WERI-Rb-1 (cell line): ENCODE data around the gene ADAD2.
"Not testable (repeated sequence)": the region's sequence is repeated elsewhere in the genome, so short reads cannot be mapped to it uniquely, and the experiment has no call there.

Source experiments
- DNase-seq: peaks from one replicate; pipeline ENCODE4 v3.0.0-alpha.2; 2020
- H3K27ac ChIP-seq: fragments of 250-450 bp; sonication (Bioruptor Pico); 2 replicates; pipeline ENCODE4 v1.5.1; 2020; ENCODE audit warnings: mild to moderate bottlenecking, moderate library complexity
- H3K27me3 ChIP-seq: fragments of 250-450 bp; sonication (Bioruptor Pico); 2 replicates; pipeline ENCODE4 v1.5.1; 2021; ENCODE audit warnings: mild to moderate bottlenecking, low read depth, moderate library complexity; ENCODE audit not compliant: insufficient read depth, severe bottlenecking
- H3K36me3 ChIP-seq: fragments of 250-450 bp; sonication (Bioruptor Pico); 2 replicates; pipeline ENCODE4 v1.5.1; 2020; ENCODE audit warnings: mild to moderate bottlenecking, moderate library complexity
- H3K4me3 ChIP-seq: 2 replicates; pipeline ENCODE4 v1.5.1; 2011; ENCODE audit warnings: low read depth, mild to moderate bottlenecking, control low read depth, low read length
- H3K9me3 ChIP-seq: fragments of 250-450 bp; sonication (Bioruptor Pico); 2 replicates; pipeline ENCODE4 v1.5.1; 2021; ENCODE audit warnings: mild to moderate bottlenecking, moderate library complexity; ENCODE audit not compliant: severe bottlenecking
- TF ChIP-seq, protein P1 (sequence below): IDR thresholded peaks from 2 replicates; pipeline ENCODE4 v1.5.1; 2011; ENCODE audit warnings: low read depth, mild to moderate bottlenecking, control low read depth, inconsistent platforms, low read length

The ADAD2 gene

DNA sequence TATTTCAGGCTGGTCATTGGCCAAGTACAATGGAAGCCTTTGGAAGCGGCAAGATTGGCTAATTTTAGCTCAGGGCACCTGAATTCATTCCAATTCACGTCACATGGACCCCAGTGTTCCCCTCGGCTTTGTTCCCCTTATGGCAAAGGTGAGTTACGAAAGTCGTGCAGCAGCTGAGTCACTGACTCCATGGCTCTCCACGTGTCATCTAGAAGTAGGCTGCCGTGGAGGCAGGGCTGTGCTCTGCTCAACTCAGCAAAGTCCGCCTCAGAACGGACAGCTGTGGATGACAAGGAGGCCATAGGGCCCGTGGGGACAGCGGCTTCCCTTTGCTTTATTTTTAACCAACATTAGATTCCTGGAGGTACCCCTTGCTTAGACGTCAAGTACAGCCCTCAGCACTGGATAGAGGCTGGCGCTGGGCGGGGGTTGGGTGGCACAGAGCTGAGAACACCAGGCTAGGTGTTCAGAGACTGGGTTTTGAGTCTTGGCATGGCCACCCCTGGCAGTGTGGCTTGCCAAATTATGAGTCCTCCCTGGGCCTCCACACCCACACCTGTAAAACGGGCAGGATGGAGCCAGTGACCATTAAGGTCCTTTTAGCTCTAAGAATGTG is 23.6 kb downstream of the ADAD2 start:
- no peak overlapping the region for H3K27ac ChIP-seq
- DNase-seq, result no peak
- H3K4me3 ChIP-seq, result no peak overlapping the region
- TF ChIP-seq, protein P1, sequence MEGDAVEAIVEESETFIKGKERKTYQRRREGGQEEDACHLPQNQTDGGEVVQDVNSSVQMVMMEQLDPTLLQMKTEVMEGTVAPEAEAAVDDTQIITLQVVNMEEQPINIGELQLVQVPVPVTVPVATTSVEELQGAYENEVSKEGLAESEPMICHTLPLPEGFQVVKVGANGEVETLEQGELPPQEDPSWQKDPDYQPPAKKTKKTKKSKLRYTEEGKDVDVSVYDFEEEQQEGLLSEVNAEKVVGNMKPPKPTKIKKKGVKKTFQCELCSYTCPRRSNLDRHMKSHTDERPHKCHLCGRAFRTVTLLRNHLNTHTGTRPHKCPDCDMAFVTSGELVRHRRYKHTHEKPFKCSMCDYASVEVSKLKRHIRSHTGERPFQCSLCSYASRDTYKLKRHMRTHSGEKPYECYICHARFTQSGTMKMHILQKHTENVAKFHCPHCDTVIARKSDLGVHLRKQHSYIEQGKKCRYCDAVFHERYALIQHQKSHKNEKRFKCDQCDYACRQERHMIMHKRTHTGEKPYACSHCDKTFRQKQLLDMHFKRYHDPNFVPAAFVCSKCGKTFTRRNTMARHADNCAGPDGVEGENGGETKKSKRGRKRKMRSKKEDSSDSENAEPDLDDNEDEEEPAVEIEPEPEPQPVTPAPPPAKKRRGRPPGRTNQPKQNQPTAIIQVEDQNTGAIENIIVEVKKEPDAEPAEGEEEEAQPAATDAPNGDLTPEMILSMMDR, result no peak
- H3K36me3 ChIP-seq, result no peaks in the 10 kb centered on the region
- no peaks in the 10 kb centered on the region for H3K27me3 ChIP-seq
- no peaks in the 10 kb centered on the region for H3K9me3 ChIP-seq

DNA sequence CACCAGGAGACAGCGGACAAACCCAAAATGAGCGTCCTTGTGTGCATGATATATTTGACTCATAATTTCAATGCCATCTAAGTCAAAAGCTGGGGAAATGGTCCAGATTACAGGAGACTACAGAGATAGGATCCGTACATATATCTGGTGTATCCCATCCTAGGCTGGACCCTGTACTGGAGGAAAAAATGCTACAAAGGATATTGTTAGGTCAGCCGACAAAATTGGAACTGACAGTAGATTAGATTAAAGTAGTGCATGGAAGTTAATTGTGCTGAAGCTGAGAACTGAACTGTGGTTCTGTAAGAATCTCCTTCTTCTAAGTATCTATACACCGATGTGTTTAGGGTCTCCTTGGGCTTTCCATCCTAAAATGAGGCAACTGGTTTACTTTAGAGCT is 24.6 kb downstream of the ADAD2 start:
- no peaks in the 10 kb centered on the region for H3K36me3 ChIP-seq
- DNase-seq, result no peak
- TF ChIP-seq, protein P1, result no peak
- H3K27ac ChIP-seq, result no peak overlapping the region
- no peaks in the 10 kb centered on the region for H3K9me3 ChIP-seq
- no peaks in the 10 kb centered on the region for H3K27me3 ChIP-seq
- no peak overlapping the region for H3K4me3 ChIP-seq

DNA sequence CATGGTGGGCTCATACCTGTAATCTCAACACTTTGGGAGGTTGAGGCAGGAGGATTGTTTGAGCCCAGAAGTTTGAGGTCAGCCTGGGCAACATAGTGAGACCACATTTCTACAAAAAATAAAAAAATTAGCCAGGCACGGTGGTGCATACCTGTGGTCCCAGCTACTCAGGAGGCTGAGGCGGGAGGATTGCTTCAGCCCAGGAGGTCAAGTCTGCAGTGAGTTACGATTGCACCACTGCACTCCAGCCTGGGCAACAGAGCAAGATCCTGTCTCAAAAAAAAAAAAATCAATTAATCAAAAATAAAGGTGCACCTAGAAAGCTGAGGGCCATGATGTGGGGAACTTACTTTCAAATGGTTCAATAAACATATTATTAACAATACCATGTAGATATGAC is 25.2 kb downstream of the ADAD2 start:
- not testable (repeated sequence) for DNase-seq, H3K27ac ChIP-seq, H3K27me3 ChIP-seq, H3K4me3 ChIP-seq, H3K9me3 ChIP-seq, H3K36me3 ChIP-seq

DNA sequence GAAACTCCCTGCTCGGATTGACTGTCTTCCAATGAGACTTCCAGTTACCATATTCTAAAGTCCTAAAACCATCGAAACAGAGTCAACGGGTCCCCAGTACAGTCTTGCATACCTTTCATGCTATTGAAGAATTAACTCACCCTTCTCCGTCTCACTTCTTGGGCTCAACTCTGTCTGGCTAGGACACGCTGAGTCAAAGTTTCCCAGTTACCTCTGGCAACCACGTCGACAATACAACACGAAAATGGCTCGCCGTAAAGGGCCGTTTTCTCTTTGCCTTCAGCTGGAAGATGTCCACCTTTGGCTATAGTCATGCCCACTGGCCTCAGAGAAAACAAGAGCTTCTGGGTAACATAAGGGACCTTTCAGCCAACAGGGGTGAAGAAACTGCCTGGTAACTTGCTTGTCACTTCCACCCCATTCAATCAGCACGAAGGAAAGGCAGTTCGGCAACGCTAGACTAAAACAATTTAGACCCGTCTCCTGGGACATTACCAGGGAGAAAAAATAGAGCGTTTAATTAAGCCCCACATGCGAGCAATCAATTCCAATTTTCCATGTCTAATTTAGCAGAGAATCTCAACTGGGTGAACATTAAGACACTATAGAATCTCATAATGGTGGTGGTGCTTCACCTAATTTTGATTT is 27.3 kb downstream of the ADAD2 start:
- H3K4me3 ChIP-seq, result no peak overlapping the region
- no peak overlapping the region for H3K27ac ChIP-seq
- no peaks in the 10 kb centered on the region for H3K27me3 ChIP-seq
- TF ChIP-seq, protein P1, result no peak
- H3K9me3 ChIP-seq, result no peaks in the 10 kb centered on the region
- no peaks in the 10 kb centered on the region for H3K36me3 ChIP-seq
- DNase-seq, result no peak

DNA sequence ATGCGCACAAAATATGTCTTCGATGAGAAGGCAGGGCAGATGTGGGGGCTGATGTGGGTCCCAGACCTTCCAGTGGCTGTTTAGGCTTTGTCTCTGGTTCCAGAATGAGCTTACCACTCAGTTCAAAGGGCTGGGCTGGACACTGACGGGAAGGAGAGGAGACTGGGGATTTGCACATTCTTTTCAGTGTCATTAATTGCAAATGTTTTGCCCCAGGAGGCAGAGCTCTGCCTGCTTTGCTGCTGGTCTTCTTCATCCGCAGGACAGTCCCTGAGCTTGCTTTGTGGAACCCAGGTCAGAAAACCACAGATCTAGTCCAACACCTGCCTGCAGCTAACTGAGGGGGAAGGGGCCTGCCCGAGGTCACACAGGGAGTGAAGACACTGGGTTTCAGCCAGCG is 28.0 kb downstream of the ADAD2 start:
- TF ChIP-seq, protein P1, result no peak
- no peak for DNase-seq
- H3K27ac ChIP-seq, result no peak overlapping the region
- no peak overlapping the region for H3K4me3 ChIP-seq
- H3K9me3 ChIP-seq, result no peaks in the 10 kb centered on the region
- H3K27me3 ChIP-seq, result no peaks in the 10 kb centered on the region
- no peaks in the 10 kb centered on the region for H3K36me3 ChIP-seq

DNA sequence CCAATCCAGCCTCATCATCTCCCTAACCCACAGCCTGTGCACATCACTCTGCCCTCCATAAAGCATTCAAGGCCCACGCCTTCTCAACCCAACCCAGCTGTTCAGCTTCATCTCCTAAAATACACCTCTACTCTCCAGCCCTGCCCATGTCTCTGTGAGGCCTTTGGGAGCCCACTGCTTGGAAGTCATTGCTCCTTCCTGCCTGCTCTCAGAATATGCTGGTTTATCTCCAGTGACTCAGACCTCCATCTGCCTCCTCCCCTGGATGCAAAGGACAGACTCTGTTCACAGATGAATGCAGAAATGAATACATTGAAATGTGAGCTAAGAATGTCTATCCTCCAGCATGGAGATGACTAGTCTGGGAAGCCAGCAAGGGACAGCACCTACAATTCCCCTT is 29.9 kb downstream of the ADAD2 start:
- H3K27me3 ChIP-seq, result no peaks in the 10 kb centered on the region
- H3K27ac ChIP-seq, result no peak overlapping the region
- no peak overlapping the region for H3K4me3 ChIP-seq
- H3K36me3 ChIP-seq, result no peaks in the 10 kb centered on the region
- no peaks in the 10 kb centered on the region for H3K9me3 ChIP-seq
- no peak for DNase-seq
- TF ChIP-seq, protein P1, result no peak
